HG03064 (cell line): ENCODE data around the gene USP6NL.
"Not testable (repeated sequence)": the region's sequence is repeated elsewhere in the genome, so short reads cannot be mapped to it uniquely, and the experiment has no call there.

Experiments
- ATAC-seq: cut with Tn5 transposase; IDR thresholded peaks from one replicate; pipeline ENCODE4 v1.9.1; 2021; ENCODE audit warnings: low read depth; ENCODE audit not compliant: unreplicated experiment

Gene USP6NL

DNA sequence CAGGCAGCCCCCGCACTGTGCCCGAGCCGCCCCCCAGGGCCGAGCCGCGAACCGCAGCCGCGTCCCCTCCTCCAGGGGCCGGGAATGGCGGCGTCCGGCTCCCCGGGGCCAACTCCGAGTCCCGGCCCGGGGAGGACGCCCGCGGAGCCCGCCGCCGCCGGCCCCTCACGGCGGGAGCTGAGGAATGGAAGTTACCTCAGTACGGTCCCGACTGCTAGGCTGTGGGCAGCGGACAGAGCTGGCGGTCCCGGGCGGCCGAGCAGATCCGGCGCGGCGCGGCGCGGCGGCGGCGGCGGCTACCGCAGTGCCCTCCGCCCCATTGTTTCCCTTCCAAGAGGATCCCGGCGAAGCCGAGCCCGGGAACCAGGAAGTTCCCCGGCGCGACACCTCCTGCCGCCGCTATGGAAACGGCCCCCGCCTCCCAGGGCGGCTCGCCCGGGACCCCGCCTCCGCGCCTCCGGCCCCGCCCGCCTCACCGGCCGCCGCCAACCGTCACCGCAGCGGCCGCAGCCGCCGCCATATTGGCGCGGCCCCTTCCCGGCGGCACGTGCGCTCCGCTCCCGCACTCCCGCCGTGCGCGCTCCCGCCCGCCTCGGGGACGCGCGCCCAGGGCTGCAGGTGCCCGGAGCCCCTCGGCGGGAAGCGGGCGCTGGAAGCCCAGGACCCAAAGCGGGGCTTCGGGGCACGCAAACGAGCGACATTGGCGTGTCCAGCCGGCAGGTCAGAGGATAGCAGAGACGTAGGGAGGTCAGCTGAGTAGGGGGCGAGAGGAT, at the start of gene USP6NL:
Gene USP6NL (minus strand): TSS at position 403 of the 773 bp plus-strand sequence. CDS start 14,016 bp downstream, outside the sequence.
- ATAC-seq, result peak; percentile 42

DNA sequence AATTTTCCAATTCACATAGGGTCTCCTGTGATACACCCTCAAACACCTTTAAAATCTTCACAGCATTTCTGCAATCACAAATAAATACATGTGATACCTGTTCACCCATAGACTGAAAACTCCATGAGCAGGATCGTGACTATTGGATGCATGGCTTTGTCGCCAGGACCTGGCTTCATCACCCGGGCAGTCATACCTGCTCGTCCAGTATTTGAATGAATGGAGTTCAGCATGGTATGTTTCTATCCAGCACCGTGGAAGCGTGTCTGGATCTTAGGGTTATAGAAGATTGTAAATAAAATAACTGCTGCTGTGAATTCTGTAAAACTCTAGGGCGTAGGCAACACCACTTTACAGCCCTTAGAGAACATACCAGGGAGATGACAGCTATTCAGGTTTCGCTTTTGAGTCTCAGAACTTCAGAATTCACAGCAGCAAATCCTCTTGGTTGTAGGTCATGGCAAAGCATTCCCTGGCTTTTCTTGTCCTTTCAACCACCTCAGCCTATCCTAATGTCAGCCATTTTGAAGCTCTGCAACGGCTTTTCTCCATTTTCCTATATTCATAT, 47.4 kb upstream of the USP6NL start:
- ATAC-seq, result no peak

DNA sequence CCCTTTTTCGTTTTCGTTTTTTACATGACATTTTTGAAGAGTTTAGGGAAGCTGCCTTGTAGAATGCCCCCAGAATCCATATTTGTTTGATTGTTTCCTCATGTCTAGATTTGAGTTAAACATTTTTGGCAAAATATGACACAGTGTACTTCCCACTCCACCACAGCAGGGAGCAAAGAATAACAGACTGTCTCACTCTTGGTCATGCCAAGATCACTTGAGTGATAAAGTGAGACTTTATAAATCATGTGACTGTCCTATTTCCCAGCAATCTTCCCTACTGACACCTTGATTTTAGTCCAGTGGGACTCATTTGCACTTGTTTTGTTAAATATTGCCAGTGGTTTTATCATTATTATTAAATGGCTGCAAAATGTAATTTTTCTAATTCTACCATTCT, 44.4 kb upstream of the USP6NL start:
- ATAC-seq, result no peak

DNA sequence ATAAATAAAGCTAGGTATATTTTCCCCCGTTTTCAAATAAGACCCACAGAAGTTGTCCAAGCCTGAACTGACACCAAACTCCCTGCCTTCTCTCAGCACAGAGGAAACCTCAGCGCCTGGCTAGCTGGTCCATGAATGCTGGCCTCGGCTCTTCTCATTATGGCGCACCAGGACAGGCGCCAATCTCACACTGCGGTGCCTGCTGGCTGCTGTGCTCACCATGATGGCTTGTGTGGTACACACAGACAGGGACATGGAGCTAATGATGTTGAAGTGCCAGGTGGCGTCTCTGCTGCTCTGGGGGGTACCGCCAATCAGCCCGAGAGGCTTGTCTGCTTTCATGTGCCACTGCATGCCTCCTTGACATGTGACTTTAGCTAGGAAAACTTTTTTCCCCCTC, 43.2 kb upstream of the USP6NL start:
- no peak for ATAC-seq

DNA sequence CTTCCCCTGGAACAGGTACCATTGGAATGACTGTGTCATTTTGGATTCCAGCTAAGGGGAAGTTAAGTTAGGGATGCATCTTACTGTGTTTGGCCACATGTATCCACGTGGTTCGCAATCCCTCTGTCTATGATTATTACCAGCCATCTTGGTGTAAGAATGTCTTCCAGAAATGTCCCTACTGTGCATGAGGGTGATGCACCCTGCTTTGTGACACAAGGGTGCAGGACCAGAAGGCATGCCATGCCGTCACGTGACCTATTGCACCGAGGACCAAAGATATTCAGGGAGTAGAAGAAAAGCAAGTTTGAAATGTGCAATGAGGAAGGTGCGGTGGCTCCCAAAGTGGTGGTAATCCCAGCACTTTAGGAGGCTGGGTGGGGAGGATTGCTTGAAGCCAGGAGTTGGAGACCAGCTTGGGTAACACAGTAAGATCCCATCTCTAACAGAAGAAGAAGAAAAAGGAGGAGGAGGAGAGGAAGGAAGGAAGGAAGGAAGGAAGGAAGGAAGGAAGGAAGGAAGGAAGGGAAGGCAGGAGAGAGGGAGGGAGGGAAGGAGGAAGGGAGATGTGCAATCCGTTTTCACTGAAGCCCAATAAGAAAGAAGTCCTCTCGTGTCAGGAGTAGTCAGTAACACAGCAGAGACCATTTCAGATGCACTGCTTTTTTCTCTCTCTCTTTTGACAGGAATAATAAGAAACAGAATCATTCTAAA, 42.5 kb upstream of the USP6NL start:
- ATAC-seq, result no peak

DNA sequence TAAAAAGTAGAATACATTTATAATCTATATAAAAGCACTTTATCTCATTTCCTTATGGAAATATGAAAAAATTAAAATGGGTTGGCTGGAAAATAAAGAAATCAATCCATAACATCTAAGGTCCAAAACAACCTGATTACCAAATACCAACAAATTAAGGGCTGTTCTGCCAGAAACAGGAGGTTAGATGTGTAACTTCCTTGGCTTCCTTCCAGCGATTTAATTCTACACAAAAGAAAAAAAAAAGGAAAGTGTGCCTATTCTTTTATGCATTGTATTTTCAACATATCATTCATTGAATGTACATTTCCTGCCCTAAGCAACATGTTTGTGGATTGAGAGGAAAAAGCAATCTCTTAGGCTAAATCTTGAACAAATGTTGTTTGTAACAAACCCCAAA, 36.2 kb upstream of the USP6NL start:
- no peak for ATAC-seq

DNA sequence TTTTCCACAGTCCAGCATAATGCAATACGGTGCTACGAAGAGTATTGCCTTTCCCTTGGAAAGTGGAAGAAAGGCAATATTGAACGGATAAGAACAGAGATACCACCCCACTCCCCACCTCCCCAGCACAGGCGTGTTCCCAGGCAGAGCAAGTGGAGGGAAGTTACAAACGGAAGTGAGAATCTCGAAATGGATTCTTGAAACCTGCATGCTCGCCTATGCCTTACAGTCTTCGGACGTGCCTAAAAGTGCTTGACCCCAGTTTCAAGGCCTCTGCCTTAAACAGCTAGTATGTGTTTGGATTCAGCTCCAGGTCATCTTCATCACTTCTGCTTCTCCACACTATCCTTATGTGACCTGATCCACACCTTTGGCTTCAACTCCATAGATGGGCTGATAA, 35.0 kb upstream of the USP6NL start:
- ATAC-seq, result no peak

DNA sequence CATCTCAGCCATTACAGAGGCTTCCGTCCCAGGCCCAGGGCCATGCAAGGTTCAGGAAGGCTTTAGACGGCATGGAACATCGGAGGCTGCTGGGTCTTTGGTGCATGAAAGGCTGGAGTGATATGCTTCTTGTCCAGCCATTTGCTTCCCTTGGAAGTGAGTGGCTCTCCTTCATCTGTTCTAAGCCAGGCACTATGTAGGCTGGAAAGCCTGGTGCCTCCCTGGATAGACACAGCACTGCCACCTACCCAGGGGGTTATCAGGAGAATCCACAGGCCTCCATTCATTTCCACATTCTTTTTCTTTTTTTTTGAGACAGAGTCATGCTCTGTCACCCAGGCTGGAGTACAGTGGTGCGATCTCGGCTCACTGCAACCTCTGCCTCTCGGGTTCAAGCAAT, 31.6 kb upstream of the USP6NL start:
- no peak for ATAC-seq

DNA sequence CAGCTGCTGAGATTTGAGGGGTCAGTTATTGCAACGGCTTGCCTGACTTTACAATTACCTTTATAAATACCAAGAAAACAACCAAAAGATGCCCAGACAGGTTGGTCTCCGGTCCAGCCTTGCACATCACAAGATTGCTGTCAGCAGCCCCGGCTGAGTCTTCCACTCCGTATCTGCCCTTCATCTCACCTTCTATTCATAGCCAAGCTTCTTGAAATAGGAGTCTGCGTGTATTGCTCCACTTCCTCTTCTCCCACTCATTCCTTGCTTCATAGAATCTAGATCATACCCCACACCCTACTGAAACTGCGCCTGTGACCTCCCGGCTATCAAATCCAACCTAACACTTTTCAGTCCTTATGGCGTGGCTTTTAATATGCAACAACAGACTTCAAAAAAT, 31.1 kb upstream of the USP6NL start:
- ATAC-seq, result no peak

DNA sequence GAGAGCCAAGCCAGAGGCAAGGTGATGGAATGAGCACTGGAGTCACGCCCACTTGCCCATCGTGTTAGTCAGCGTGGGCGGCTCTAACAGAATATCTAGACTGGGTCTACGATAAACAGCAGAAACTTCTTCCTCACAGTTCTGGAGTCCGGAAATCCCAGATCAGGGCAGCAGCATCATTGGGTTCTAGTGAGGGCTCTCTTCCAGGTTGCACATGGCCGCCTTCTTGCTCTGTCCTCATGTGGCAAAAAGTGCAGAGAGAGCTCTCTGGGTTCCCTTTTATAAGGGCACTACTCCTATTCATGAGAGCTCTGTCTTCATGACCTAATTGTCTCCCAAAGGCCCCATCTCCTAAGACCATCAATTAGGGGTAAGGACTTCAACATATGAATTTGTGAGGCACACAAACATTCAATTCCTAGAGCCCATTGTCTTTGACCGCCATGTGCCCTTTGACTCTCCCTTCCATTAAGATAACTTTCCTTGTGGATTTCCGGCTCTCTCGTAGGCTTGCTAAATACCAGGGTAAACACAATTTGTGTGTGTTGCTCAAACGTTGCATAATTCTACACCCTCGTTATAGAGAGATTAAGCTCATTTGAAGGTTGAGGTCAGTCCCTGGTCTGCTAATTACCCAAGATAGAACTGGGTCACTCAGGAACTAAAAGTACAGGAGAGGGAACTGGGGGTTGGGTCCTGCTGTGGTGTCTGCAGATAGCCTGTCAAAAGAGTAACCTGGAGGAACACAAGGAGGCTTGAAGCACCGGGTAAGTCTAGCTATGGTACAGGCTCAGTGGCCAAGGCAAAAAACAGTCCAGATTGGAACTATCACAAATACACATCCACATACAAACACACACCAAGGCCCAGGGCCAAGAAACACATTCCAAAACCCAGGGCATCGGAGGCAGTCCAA, 28.7 kb upstream of the USP6NL start:
- no peak for ATAC-seq

DNA sequence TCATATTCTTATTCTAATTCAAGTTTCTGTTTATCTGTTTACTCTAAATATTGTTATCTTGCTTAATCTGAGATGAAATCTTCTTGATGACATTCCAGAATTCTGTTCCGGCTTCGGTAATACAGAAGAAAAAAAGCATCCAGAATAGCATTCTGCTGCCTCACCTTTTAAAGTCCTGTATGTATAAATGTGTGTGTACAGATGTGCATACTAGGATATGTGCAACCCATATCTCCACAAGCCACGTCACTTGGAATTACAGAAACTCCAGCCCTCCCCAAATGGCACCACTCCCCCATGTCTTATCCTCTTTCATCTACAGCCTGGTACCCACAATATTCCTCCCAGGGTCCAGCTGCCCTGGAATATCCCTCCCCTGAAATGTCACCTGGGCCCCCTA, 27.9 kb upstream of the USP6NL start:
- no peak for ATAC-seq

DNA sequence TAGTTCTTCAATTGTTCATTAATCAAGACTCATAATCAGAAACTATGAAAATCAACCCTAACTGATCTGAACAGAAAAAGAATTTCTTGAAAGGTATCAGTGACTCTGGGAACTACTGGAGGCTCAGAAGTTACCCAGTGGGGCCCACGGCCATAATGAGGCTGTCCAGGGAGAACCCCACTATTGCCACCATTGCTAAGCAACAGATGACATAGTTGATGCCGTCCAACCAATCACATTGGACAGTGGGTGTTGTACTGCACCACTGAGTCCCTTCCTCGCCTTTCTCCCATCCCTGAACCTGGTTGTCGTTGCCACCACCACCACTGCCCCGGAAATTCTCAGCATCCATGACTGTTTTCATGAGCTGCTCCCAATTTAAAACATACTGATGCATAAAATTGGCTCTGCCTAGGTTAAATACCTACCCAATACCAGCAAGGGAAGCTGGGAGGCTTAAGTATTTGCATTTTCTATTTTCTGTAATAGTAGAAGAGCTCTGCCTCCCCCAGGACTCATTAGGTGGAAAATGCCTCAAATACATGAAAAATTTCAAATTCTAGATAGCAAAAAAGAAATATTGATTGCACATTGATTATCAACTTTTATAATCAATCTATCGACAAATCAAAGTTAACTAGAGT, 26.7 kb upstream of the USP6NL start:
- no peak for ATAC-seq

DNA sequence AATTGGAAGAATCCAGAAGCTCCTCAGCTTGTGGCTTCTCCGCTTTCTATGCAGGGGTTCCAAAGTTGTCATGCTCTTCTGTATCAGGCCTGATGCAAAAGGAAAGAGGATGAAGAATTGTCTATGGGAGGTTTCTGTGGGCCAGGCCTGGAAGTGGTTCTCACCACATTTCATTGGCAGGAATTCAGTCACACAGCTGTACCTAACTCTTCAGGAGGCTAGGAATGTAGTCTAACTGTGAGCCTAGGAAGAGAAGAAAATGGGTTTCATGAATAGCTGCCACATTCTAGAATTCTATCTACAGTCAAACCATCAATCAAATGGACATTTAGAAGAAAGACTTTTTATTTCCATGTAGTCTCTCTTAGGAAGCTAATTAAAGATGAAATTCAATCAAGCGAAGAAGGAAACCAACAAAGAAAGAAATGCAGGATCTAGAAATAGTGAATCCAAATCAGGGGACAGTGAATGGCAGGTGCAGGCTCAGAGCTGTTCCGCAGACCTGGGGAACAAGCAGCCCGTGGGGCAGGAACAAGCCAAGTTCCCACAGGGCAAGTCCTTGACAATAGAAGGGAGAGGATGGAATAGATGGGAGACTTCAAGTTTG, 25.4 kb upstream of the USP6NL start:
- ATAC-seq, result no peak

DNA sequence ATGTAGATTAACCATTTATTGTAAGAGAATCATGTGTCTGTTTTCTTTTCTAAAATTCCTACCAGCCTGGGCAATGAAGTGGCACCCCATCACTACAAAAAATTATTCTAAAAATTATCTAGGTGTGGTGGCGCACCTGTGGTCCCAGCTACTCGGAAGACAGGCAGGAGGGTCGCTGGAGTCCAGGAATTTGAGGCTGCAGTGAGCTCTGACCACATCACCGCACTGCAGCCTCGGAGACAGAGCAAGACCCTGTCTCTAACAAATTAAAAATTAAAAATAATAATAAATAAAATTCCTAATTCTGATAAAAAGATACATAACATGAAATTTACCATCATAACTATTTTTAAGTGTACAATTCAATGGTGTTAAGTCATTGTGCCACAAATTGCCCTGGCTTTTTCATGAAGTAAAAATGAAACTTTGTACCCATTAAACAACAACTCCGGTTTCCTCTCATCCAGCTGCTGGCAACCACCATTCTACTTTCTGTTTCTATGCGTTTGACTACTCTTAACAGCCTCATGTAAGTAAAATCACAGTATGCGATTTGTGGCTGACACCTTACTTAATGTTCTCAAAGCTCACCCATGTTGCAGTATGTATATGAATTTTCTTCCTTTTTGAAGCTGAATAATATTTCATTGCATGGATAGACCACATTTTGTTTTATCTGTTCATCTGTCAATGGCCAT, 20.6 kb upstream of the USP6NL start:
- ATAC-seq, result peak; percentile 96

DNA sequence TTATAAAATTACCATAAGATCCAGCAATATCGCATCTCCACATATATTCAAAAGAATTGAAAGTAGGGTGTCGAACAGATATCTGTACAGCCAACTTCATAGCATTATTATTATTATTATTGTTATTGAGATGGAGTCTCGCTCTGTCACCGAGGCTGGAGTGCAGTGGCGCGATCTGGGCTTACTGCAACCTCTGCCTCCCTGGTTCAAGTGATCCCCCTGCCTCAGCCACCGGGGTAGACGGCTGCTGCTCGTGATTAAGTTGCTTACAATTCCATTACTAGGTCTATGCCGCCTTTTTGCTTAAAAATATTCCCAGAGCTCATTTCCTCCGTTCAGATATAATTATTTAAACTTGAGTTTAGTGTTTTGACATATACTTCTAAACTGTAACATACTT, 19.8 kb upstream of the USP6NL start:
- ATAC-seq, result no peak

DNA sequence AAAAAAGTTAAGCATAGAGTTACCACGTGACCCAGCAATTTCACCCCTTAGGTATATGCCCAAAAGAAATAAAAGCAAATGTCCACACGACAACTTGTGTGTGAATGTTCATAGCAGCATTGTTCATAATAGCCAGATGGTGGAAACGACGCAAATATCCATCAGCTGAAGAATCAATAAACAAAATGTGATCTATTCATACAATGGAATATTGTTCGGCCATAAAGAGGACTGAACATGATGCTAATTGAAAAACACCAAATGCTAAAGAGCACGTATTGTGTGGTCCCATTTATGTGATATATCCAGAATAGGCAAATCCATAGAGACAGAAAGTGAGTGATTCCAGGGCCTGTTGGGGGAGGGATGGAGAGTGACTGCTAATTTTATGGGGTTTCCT, 18.3 kb upstream of the USP6NL start:
- ATAC-seq, result no peak

DNA sequence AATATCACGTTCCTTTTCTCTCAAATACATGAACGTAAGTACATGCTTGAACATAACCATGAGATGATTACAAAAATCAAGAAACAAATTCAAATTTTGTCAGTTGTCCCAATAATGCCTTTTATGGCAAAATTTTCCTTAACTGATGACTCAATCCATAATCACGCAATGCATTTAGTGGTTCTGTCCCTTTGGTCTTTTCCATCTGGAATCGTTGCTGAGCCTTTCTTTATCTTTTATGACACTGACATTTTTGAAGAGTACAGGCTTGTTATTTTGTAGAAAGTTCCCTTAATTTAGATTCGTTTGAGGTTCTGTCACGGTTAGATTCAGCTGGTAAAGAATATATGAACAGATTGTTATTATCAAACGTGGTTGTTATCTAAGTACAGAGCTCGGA, 16.5 kb upstream of the USP6NL start:
- not testable (repeated sequence) for ATAC-seq

DNA sequence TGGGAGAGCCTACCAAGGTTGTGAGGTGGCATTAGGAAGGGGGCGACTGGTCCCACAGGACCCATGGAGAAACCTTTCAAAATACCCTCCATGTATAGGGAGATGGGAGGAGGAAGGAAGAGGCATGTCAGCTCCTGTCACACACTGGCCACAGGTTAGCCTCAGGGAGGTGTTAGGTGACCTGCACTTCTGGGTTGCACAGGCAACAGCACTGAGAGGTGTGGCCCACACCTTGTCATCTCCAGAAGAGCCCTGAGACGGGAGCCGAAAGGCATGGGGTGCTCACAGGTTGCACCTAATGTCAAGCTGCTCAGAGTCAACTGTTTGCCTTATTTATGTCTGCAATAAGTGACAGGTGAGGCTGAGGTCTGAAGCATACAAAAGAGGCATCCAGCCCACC, 14.6 kb upstream of the USP6NL start:
- ATAC-seq, result no peak

DNA sequence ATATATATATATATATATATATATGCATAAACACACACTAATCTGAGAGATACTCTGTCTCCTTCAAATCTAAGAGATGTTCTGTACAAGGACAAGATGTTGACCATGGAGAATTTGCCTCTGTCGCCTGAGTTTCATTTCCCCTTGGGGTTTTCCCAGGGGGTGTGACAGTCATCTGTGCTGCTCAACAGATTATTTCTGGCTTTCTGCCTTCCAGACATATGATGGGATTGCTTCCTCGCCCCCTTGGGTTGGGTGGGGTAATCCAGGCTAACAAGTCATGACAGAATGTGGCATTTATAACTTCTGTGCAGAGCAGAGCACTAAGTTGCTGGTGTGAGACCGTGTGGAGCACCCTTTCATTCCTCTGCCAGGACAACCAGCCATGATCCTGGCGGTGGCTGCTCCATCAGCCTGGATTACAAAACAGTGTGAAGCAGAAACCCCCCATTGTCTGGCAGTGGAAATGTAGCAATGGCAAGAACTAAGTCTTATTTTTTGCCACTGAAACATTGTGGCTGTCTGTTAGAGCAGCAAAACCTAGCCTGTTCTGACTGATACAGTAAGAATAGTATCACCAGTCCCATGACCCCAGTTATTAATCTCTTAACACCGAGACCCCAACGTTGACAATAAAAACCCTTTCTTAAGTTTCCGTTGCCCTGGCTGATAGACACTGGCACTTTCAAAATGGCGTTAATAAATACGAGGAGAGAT, 13.7 kb upstream of the USP6NL start:
- peak; percentile 64 for ATAC-seq
